GM21825 (cell line): ENCODE measurements around the gene UBALD1.

Experiments
- ATAC-seq: cut with Tn5 transposase; IDR thresholded peaks from one replicate; pipeline ENCODE4 v1.9.1; 2021; ENCODE audit warnings: mild to moderate bottlenecking, moderate library complexity; ENCODE audit not compliant: unreplicated experiment

The UBALD1 gene

GRCh38 chr16:4616047-4616811 is 1.5 kb upstream of the UBALD1 start:
- ATAC-seq: peak; percentile 70

GRCh38 chr16:4615384-4616046 is 827 bp upstream of the UBALD1 start:
- ATAC-seq: no peak

GRCh38 chr16:4613636-4614570 is 785 bp downstream of the UBALD1 start:
- ATAC-seq: no peak

GRCh38 chr16:4612977-4613635 is 1.6 kb downstream of the UBALD1 start:
- ATAC-seq: no peak

GRCh38 chr16:4612474-4612931 is 2.2 kb downstream of the UBALD1 start:
- no peak for ATAC-seq

GRCh38 chr16:4611337-4612021 is 3.2 kb downstream of the UBALD1 start:
- ATAC-seq: no peak

- ATAC-seq: no peak
Observed at GRCh38 chr16:4610011-4611005, 4.4 kb downstream of the UBALD1 start.

- ATAC-seq: no peak
Observed at GRCh38 chr16:4609200-4610010, 5.3 kb downstream of the UBALD1 start.

- ATAC-seq: no peak
Observed at GRCh38 chr16:4608704-4608980, 6.0 kb downstream of the UBALD1 start.

GRCh38 chr16:4607841-4608703 is 6.6 kb downstream of the UBALD1 start:
- ATAC-seq: no peak

GRCh38 chr16:4606354-4606753 is 8.3 kb downstream of the UBALD1 start:
- no peak for ATAC-seq

GRCh38 chr16:4604401-4604800 is 10.3 kb downstream of the UBALD1 start:
- ATAC-seq: no peak

- no peak for ATAC-seq
Observed at GRCh38 chr16:4603624-4604170, 11.0 kb downstream of the UBALD1 start.

- ATAC-seq: no peak
Observed at GRCh38 chr16:4602331-4602730, 12.4 kb downstream of the UBALD1 start.

GRCh38 chr16:4601864-4602186 is 12.9 kb downstream of the UBALD1 start:
- no peak for ATAC-seq

- ATAC-seq: no peak
Observed at GRCh38 chr16:4601036-4601863, 13.4 kb downstream of the UBALD1 start.
